ENCODE data around the gene EPM2AIP1. TPM values are rescaled to one million over a fixed set of nuclear protein-coding genes. Genes with fewer than 3 reads are reported as not detected.

Gene EPM2AIP1
- total and polyA plus RNA-seq, 9 of the 15 experiments (the other 6 are each of a cell fraction or from before 2014, with no cell fraction given), result 6.7 to 44.8 (median 25.2) TPM

GRCh38 chr3:36957862-36958686 lies 34.9 kb downstream of the EPM2AIP1 start (continued):
- TF ChIP-seq PPARD (CRISPR knock-in tag; IDR thresholded peaks at IDR 0.05) (no peak), POLR2G (IDR thresholded peaks at IDR 0.05; ENCODE audit: low read depth, low read length) (no peak), HSF4 (CRISPR knock-in tag; IDR thresholded peaks at IDR 0.05; ENCODE audit: borderline replicate concordance) (no peak), SRSF7 (optimal IDR thresholded peaks at IDR 0.05; ENCODE audit: low read depth, low read length) (no peak), TAF7 (tag; IDR thresholded peaks at IDR 0.05) (no peak), ZNF12 (CRISPR knock-in tag; IDR thresholded peaks at IDR 0.05) (no peak), ZNF79 (CRISPR knock-in tag; IDR thresholded peaks at IDR 0.05; ENCODE audit: low read depth) (no peak), NFATC3 (IDR thresholded peaks at IDR 0.05) (peak; percentile 74; the same call in 1 of the 2 replicates), RBM34 (IDR thresholded peaks at IDR 0.05; ENCODE audit: borderline replicate concordance, insufficient read depth, low read length) (no peak), TGIF2 (CRISPR knock-in tag; IDR thresholded peaks at IDR 0.05) (no peak), EGR1 (conservative IDR thresholded peaks at IDR 0.05) (peak; percentile 54), ZNF274 (IDR thresholded peaks at IDR 0.05; ENCODE audit: borderline replicate concordance, low read depth, low read length) (no peak), CEBPZ (IDR thresholded peaks at IDR 0.05; ENCODE audit: borderline replicate concordance, low read depth, low read length) (no peak), CBX8 (IDR thresholded peaks at IDR 0.05; ENCODE audit: borderline replicate concordance, extremely low read depth, low read depth, low read length, poor library complexity, severe bottlenecking) (no peak), NFXL1 (CRISPR knock-in tag; IDR thresholded peaks at IDR 0.05) (no peak)
- TF ChIP-seq, protein P1, sequence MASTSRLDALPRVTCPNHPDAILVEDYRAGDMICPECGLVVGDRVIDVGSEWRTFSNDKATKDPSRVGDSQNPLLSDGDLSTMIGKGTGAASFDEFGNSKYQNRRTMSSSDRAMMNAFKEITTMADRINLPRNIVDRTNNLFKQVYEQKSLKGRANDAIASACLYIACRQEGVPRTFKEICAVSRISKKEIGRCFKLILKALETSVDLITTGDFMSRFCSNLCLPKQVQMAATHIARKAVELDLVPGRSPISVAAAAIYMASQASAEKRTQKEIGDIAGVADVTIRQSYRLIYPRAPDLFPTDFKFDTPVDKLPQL (IDR thresholded peaks at IDR 0.05; ENCODE audit: extremely low read depth, insufficient read length), result no peak
- TF ChIP-seq, protein P2, sequence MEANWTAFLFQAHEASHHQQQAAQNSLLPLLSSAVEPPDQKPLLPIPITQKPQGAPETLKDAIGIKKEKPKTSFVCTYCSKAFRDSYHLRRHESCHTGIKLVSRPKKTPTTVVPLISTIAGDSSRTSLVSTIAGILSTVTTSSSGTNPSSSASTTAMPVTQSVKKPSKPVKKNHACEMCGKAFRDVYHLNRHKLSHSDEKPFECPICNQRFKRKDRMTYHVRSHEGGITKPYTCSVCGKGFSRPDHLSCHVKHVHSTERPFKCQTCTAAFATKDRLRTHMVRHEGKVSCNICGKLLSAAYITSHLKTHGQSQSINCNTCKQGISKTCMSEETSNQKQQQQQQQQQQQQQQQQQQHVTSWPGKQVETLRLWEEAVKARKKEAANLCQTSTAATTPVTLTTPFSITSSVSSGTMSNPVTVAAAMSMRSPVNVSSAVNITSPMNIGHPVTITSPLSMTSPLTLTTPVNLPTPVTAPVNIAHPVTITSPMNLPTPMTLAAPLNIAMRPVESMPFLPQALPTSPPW (CRISPR knock-in tag; IDR thresholded peaks at IDR 0.05), result peak; percentile 66
- TF ChIP-seq, protein P3, sequence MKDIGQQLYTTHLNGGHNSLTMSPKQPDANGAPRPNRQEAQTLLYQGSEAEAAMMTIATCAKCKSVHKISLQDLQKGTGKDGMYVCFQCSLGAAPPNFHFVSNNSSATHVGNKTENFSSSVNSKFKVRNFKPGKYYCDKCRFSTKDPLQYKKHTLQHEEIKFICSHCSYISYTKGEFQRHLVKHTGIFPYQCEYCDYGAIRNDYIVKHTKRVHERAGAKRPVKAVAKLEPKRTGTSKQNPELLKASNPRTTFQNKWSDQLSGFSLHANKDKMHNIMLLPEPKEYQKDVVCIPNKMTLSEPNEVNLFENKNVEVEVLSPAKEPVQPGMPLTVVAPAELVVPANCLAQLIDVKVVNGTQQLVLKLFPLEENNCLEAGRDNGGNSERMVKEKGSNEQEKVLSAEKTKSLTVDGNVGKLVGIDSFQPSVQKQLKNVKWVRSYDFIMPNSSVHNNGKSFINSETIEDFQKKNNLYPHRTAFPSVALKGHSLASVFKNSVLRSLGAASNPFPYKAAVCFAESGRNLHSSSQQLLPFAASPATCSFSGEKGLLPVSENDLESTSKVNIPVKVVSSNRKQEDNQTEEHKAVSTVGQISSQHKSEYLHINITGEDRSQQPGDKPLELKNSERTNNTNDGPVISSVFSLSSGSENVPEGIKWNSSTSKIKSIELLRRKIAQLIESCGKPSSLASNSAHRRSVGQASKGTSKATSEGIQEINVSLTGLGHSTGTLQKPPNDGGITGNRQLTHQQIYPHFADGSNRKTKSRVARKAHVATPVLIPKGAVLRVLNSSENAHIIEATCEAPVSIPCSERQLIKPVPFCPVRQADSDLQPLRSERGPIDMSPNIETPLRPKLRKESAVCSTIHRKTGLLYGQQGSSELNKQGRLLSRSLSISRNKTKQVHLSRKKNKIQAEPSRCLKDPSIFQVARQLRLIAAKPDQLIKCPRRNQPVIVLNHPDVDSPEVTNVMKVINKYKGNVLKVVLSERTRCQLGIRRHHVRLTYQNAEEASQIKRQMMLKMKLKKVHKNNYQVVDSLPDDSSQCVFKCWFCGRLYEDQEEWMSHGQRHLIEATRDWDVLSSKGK (CRISPR knock-in tag; IDR thresholded peaks at IDR 0.05), result no peak
